HG03520 (cell line): ENCODE data around the gene ARHGEF18.
"Not testable (repeated sequence)": the region's sequence is repeated elsewhere in the genome, so short reads cannot be mapped to it uniquely, and the experiment has no call there.

Experiments
- ATAC-seq: cut with Tn5 transposase; IDR thresholded peaks from one replicate; pipeline ENCODE4 v1.9.1; 2021; ENCODE audit warnings: mild to moderate bottlenecking, moderate library complexity; ENCODE audit not compliant: unreplicated experiment

The ARHGEF18 gene

DNA sequence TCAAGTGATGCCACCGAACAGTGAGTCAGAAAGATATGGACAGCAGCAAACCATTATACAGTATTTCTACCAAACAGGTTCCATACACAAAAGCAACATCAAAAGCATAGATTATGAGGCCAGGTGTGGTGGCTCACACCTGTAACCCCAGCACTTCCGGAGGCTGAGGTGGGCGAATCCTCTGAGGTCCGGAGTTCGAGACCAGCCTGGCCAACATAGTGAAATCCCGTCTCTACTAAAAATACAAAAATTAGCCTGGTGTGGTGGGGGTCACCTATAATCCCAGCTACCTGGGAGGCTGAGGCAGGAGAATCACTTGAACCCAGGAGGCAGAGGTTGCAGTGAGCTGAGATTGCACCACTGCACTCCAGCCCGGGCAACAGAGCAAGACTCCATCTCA, 1.7 kb upstream of the ARHGEF18 start:
- not testable (repeated sequence) for ATAC-seq

- no peak for ATAC-seq
These were observed 474 bp downstream of the ARHGEF18 start for GRCh38 chr19:7349231-7349591.

DNA sequence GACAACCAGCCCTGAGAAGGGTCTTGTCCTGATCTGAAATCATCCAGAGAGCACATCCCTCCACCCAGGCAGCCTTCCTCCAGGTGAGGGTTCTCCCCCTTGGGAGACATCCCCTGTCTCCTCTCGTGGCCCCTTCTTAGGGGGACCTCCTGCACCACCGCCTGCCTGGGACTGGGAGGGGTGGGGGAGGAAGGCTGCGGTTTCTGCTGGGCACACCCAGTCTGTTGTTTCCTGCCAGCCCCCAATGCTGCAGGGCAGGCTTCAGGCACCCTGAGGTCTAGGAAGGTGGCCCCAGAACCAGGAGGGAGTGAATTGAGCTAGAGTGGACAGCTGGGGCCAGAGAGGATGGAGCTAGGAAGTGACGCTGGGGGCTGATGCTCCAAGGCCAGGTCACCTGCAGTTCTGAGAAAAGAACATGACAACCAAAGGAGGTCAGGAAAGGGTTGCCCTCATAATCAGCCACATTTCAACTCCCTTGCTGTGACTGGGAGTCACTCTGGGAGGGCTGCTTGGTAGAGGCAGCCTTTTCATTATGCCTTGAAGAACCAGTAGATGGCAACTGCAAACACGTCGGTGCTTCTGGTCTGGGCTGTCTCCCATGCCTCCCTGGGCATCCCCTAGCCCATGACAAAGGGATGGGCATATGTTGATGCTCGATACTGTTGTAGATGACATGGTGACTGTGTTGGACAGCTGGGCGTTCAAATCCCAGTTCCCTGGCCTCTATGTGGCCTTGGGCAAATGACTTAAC, 1.4 kb downstream of the ARHGEF18 start:
- ATAC-seq: no peak

DNA sequence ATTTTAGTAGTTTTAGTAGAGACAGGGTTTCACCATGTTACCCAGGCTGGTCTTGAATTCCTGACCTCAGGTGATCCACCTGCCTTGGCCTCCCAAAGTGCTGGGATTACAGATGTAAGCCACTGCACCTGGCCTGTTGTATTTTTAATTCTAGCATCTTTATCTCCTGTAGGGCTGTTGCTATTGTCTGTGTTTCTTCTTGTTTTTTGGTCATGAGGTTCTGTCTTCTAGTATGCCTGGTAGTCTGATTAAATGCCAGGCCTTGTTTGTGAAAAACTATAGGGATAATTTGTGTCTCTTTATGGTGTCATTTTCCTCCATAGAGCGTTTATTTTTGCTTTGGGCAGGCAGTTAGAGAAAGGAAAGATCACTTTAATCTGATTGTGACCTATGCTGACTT, 3.1 kb downstream of the ARHGEF18 start:
- ATAC-seq: no peak

DNA sequence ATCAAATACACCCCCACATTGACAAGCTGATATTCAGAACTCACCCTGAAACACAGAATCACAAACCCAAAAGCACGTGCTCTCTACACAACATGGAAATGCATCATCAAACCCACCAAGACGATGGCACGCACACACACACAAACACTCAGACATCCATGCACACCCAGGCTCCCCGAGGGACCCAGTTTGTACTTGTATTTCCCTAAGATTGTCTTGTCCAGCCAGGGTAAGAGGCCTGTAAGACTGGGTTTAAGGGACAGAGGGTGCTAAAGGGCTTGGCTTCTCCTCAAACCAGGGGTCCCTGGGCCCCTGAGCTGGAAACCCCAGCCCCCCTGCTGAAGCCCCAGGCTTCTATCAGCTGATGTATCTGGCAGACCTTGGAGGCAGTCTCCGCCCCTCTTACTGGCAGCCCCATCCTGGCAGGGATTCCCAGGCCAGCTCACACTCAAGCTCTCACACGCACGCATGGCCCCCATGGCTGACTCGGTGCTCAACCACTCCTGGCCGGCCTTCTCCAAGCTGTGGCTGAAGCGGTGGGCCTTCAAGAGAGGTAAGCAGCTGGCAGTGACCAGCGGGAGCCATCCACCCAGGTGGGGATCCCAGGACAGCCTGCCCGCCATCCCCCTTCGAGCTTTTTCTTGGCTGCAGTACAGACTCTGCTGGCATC, 6.5 kb downstream of the ARHGEF18 start:
- ATAC-seq: no peak

DNA sequence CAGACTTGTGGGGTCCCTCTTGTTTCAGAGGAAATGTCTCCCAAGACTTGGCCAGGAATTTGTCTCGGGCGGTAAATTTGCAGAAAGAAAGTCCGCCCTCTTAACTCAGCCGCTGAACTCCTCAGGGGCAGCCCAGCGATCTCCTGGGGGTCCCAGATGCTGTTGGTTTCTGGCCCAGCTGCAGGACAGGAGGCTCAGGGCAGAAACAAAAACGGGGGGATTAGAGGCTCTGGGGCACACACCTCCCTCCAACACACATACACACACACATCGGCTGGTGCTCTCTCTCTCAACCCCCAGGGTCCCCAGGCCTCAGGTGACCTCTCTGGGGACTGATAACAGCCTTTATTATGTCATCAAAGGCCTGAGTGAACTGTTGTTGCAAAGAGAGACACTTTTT, 7.1 kb downstream of the ARHGEF18 start:
- ATAC-seq: no peak

DNA sequence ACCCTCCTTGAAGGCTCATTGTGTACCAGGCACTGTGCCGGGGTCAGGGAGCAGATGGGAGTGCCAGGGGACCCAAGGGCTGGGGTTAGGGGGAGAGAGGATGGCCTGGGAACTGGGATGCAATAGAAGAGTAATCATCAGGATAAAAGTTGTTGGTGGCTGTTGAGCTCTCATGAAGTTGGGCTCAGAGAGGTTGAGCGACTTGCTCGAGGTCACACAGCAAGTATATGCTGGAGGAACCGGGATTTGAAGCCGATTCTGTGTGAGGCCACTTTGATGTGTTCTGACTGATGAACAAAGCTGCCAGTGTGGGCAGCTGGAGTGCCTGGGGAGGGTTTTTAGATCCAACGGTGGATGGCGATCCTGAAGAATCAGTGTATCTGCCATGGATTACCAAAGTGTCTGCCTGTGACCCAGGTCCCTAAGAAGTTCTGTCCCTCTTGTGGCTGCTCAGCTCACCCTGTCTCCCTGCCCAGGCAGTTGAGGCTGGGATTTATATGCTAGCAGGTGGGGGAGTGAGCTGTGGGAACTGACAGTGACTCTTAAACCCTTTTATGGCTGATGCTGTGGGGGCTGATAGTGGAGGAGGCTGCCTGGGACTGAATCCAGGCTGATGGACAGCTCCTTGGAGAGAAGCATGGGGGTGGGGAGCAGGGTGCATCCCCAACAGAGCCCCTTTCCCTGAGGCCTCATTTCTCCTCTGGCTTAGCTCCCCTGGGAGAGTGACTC, 8.3 kb downstream of the ARHGEF18 start:
- ATAC-seq: no peak

DNA sequence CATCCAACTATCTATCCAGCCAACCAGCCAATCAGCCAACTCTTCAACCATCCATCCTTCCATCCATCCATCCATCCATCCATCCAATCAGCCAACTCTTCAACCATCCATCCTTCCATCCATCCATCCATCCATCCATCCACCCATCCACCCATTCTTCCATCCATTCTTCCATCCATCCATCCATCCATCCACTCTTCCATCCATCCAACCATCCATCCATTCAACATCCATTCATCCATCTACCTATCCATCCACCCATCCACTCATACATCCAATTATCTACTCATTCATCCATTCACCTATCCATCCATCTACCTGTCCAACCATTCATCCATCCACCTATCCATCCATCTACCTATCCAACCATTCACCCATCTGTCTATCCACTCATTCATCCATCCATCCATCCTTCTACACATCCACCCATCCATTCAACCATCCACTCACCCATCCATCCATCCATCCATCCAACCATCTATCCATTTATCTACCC, 9.4 kb downstream of the ARHGEF18 start:
- no peak for ATAC-seq

DNA sequence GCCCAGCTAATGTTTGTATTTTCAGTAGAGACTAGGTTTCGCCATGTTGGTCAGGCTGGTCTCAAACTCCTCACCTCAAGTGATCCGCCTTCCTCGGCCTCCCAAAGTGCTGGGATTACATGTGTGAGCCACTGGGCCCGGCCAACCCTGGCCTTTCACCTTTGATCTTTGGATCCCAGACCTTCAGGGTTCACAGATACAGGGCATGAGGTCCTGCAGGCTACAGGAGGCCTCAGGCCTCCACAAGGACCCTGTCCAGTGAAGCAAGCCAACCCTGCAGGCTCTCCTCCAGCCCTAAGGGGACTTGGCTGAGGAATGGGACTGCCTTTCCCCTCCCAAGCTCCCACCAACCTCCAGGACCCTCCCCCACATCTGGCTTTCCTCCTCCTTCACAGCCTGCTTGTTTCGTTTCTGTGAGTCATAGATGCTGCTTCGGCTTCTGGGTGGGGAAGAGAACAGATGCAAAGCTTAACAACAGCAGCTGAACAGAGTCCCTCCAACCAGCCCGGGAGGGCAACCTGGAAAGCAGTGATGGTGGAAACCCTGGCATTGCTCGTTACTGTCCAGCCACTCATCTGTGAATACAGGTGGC, 11.8 kb downstream of the ARHGEF18 start:
- ATAC-seq: no peak

GRCh38 chr19:7363225-7363624, 14.5 kb downstream of the ARHGEF18 start:
- ATAC-seq: no peak

- ATAC-seq: no peak
These were observed 18.1 kb downstream of the ARHGEF18 start for GRCh38 chr19:7366701-7367420.

- no peak for ATAC-seq
These were observed 19.7 kb downstream of the ARHGEF18 start for GRCh38 chr19:7368456-7368855.

- ATAC-seq: not testable (repeated sequence)
These were observed 20.1 kb downstream of the ARHGEF18 start for GRCh38 chr19:7368866-7369265.

DNA sequence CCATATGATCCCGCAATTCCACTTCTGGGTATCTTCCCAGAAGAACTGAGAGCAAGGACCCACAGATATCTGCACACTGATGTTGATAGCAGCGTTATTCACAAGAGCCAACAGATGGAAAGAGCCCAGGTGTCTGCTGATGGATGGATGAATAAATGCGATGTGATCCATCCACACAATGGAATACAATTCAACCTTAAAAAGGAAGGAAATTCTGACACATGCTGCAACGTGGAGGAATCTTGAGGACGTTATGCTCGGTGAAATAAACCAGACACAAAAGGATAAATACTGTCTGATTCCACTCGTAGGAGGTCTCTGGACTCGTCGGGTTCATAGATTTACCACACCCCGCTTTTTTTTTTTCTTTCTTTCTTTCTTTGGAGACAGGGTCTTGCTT, 21.8 kb downstream of the ARHGEF18 start:
- no peak for ATAC-seq

DNA sequence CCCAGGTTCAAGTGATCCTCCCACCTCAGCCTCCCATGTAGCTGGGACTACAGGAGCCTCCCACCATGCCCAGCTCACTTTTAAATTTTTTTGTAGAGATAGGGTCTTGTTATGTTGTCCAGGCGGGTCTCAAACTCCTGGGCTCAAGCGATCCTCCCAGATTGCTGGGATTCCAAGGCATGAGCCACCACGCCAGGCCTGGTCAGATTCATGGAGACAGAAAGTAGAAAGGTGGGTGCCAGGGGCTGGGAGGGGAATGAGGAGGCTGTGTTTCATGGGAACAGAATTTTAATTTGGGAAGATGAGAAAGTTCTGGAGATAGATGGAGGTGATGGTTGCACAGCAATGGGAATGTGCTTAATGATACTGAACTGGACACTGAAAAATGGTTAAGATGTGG, 22.3 kb downstream of the ARHGEF18 start:
- no peak for ATAC-seq

GRCh38 chr19:7372810-7373209, 24.1 kb downstream of the ARHGEF18 start:
- no peak for ATAC-seq

DNA sequence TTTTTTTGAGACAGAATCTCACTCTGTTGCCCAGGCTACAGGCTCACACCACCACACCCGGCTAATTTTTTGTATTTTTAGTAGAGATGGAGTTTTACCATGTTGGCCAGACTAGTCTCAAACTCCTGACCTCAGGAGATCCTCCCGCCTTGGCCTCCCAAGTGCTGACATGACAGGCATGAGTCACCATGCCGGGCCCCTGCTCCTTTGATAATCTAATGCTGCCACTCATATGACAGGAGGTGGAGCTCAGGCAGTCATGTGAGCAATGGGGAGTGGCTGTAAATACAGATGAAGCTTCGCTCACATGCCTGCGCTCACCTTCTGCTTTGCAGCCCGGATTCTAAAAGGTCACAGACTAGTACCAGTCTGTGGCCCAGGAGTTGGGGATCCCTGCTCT, 25.1 kb downstream of the ARHGEF18 start:
- no peak for ATAC-seq

DNA sequence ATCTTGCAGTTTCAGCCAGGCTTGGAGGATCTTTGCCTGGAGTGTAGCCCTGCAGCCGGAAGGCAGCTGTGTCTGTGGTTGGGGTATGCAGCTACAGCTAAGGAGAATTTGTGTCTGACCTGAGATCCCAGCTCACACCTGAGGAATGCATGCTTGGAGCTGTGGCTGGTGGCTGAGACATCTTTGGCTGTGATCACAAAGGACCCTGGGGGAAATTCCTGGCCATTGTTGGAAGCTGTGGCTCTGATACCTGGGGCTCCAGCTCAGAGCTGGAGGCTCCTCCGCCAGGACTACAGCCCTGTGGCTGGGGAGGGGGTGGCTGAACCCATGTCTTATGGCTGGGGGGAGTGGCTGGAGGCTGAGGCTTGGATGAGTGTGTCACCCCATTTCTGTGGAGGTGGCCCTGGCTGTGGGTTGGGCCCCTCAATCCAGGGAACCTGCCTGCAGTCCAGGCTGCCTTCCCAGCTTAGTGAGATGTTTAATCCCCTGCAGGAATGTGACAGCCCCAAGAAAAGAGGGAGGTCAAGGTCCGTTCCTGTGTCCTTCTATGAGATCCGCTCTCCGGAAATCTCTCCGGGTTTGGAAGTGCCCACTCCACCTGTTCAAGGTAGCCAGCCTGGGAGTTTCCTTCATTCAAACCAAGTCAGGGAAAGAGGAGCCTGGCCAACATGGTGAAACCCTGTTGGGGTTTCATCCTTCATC, 27.6 kb downstream of the ARHGEF18 start:
- ATAC-seq: no peak

- ATAC-seq: no peak
These were observed 28.5 kb downstream of the ARHGEF18 start for GRCh38 chr19:7377196-7377595.

GRCh38 chr19:7381073-7381390, 32.3 kb downstream of the ARHGEF18 start:
- ATAC-seq: no peak
